ENCODE data around the gene XXYLT1. TPM values are rescaled to one million over a fixed set of nuclear protein-coding genes. Genes with fewer than 3 reads are reported as not detected.

Gene XXYLT1
- total and polyA plus RNA-seq, 2 of the 4 experiments (the other 2 are of a cell fraction) = 14.7 to 18.1 TPM

- no peak overlapping the region for H4K5ac ChIP-seq (ENCODE audit: low read depth, low read length)
- H3K9me1 ChIP-seq (ENCODE audit: insufficient read depth, low read length) = peaks cover 18% of the 10 kb centered on the region; the same call in 1 of the 2 replicates
- no peak overlapping the region for H3K4ac ChIP-seq (ENCODE audit: low read depth, low read length)
- H2BK5ac ChIP-seq (ENCODE audit: low read depth, low read length, poor library complexity, severe bottlenecking) = no peak overlapping the region
- H3K23ac ChIP-seq (ENCODE audit: low read depth, low read length) = no peak overlapping the region
- H3K18ac ChIP-seq (ENCODE audit: low read depth, low read length) = no peak overlapping the region
- H3K79me1 ChIP-seq (ENCODE audit: low read depth in 1 of 2, low read length in 2 of 2) = peaks cover 28 to 68% of the 10 kb centered on the region in 2 experiments
- no CpG with 5 or more reads among the region's 3 CpGs for WGBS, 2 experiments (ENCODE audit: extremely low coverage in 2 of 2, insufficient read length in 1 of 2)
- TF ChIP-seq CHD1 (IDR thresholded peaks at IDR 0.05; ENCODE audit: low read depth, low read length) (no peak), MXI1 (IDR thresholded peaks at IDR 0.05; ENCODE audit: borderline replicate concordance, low read depth, low read length) (no peak), SMC3 (IDR thresholded peaks at IDR 0.05; ENCODE audit: low read depth, low read length) (no peak), FOS (IDR thresholded peaks at IDR 0.05; ENCODE audit: low read depth, low read length) (no peak)
- H3K27me3 ChIP-seq (ENCODE audit: control insufficient read depth, insufficient read depth, low read length) = no peaks in the 10 kb centered on the region
- no peak overlapping the region for H2BK15ac ChIP-seq (ENCODE audit: low read depth, low read length)
- H3K4me1 ChIP-seq (ENCODE audit: control insufficient read depth, insufficient read depth, low read length) = peaks cover 7% of the 10 kb centered on the region
- H3K14ac ChIP-seq (replicated peaks; ENCODE audit: low read depth, low read length) = no peak overlapping the region
- no peak overlapping the region for H2BK20ac ChIP-seq (ENCODE audit: low read depth, low read length)
- POLR2A ChIA-PET (ENCODE audit: unreplicated experiment) = no interaction called here
- in situ Hi-C loops (cut with MboI; ENCODE audit: low sequenced_read_pairs) = loop anchor here (5.0 kb wide), 1 partner anchor 590 kb away; no protein-coding TSS in a partner anchor
- no peak overlapping the region for H2AK5ac ChIP-seq (ENCODE audit: low read depth, low read length)
- no peak overlapping the region for H4K8ac ChIP-seq (ENCODE audit: low read depth in 2 of 2, low read length in 2 of 2)
- dilution Hi-C loops (cut with HindIII; ENCODE audit: low sequenced_read_pairs, unreplicated experiment) = no loop called here
- no TSS peak for BruUV-seq (replicated peaks)
- no peak overlapping the region for H3K56ac ChIP-seq (ENCODE audit: extremely low read depth, insufficient read depth, low read length)
- H2BK120ac ChIP-seq (ENCODE audit: low read depth, low read length) = no peak overlapping the region
- no peak for DNase-seq
- H3K4me2 ChIP-seq (ENCODE audit: low read depth, low read length) = no peak overlapping the region
- H3K27ac ChIP-seq (ENCODE audit: insufficient read depth, low read length) = no peak overlapping the region
- H4K91ac ChIP-seq (ENCODE audit: insufficient read depth, low read depth, low read length) = no peak overlapping the region
- peaks cover 3% of the 10 kb centered on the region; the same call in 1 of the 2 replicates for H3K36me3 ChIP-seq (ENCODE audit: control insufficient read depth, insufficient read depth, low read length)
- H2AK9ac ChIP-seq (replicated peaks; ENCODE audit: low read depth, low read length, poor library complexity) = no peak overlapping the region
- no peak overlapping the region for H2AFZ ChIP-seq (replicated peaks; ENCODE audit: low read length, poor library complexity)
- H3K9me3 ChIP-seq (ENCODE audit: control insufficient read depth, insufficient read depth, low read length) = no peaks in the 10 kb centered on the region
- peaks cover 16% of the 10 kb centered on the region for H4K20me1 ChIP-seq (ENCODE audit: insufficient read depth, low read length)
- CTCF ChIA-PET = interaction anchor here (1.2 kb wide), 1 partner anchor 584 kb away, joined by 5 read pairs; no protein-coding TSS in a partner anchor
- H3K4me3 ChIP-seq (ENCODE audit: insufficient read depth, low read depth, low read length) = no peak overlapping the region
- H3K9ac ChIP-seq (ENCODE audit: low read depth, low read length) = no peak overlapping the region
- no peak for ATAC-seq (ENCODE audit: low read depth)
- intact Hi-C loops (cut with micrococcal nuclease) = no loop called here
These were observed 3.9 kb downstream of the XXYLT1 start for GRCh38 chr3:195267096-195267495.

Measured in IMR-90 (cell line).